SJSA1 (cell line): Measurements from ENCODE around the gene MEX3C. TPM values are rescaled to one million over a fixed set of nuclear protein-coding genes. Genes with fewer than 3 reads are reported as not detected.

Experiments
- DNase-seq, 2 experiments: peaks; one replicate each; pipeline ENCODE4 v3.0.0-alpha.2; 2015 to 2020; ENCODE audit warnings: low spot score in 2 of 2, low read depth in 1 of 2
- H3K27ac ChIP-seq: fragments of 250-450 bp; sonication (Bioruptor Pico); 2 replicates; pipeline ENCODE4 v1.5.1; 2020; ENCODE audit warnings: mild to moderate bottlenecking, moderate library complexity
- H3K27me3 ChIP-seq: fragments of 250-450 bp; sonication (Bioruptor Pico); replicated peaks from 2 replicates; pipeline ENCODE4 v1.5.1; 2020; ENCODE audit warnings: mild to moderate bottlenecking, moderate library complexity
- H3K36me3 ChIP-seq: fragments of 250-450 bp; sonication (Bioruptor Pico); 2 replicates; pipeline ENCODE4 v1.5.1; 2020; ENCODE audit warnings: mild to moderate bottlenecking
- H3K4me1 ChIP-seq: fragments of 250-450 bp; sonication (Bioruptor Pico); replicated peaks from 2 replicates; pipeline ENCODE4 v1.6.1; 2021; ENCODE audit warnings: mild to moderate bottlenecking
- H3K4me3 ChIP-seq: fragments of 250-450 bp; sonication (Bioruptor Pico); 2 replicates; pipeline ENCODE4 v1.5.1; 2020; ENCODE audit warnings: mild to moderate bottlenecking
- H3K9me3 ChIP-seq: fragments of 250-450 bp; sonication (Bioruptor Pico); replicated peaks from 2 replicates; pipeline ENCODE4 v1.5.1; 2020; ENCODE audit warnings: mild to moderate bottlenecking
- total RNA-seq: library from RNA; depleted of rRNA; stranded (reverse); fragments of >200 nt; shearing (Covaris generic); gene quantifications from 2 replicates; pipeline ENCODE4 v1.2.3, GENCODE V29; 2014

MEX3C gene
- total RNA-seq, 1 experiment from 2014 or later: 44.2 TPM

- DNase-seq: no peak
- Histone ChIP-seq H3K27me3 (no peaks in the 10 kb centered on the region), H3K27ac (no peak overlapping the region), H3K9me3 (no peaks in the 10 kb centered on the region), H3K36me3 (no peaks in the 10 kb centered on the region), H3K4me3 (no peak overlapping the region), H3K4me1 (no peaks in the 10 kb centered on the region)
Observed at GRCh38 chr18:51160646-51161045, 36.8 kb downstream of the MEX3C start.

- H3K36me3 ChIP-seq: no peaks in the 10 kb centered on the region
- H3K4me3 ChIP-seq: no peak overlapping the region
- H3K9me3 ChIP-seq: no peaks in the 10 kb centered on the region
- no peak overlapping the region for H3K27ac ChIP-seq
- H3K4me1 ChIP-seq: no peaks in the 10 kb centered on the region
- DNase-seq: no peak
- H3K27me3 ChIP-seq: no peaks in the 10 kb centered on the region
Observed at GRCh38 chr18:51157215-51157614, 40.3 kb downstream of the MEX3C start.

- Histone ChIP-seq H3K9me3 (no peaks in the 10 kb centered on the region), H3K4me1 (no peaks in the 10 kb centered on the region), H3K27ac (no peak overlapping the region), H3K27me3 (no peaks in the 10 kb centered on the region), H3K36me3 (no peaks in the 10 kb centered on the region), H3K4me3 (no peak overlapping the region)
- DNase-seq: no peak
Observed at GRCh38 chr18:51154431-51155063, 42.9 kb downstream of the MEX3C start.

- Histone ChIP-seq H3K27ac (no peak overlapping the region), H3K4me3 (no peak overlapping the region), H3K4me1 (no peaks in the 10 kb centered on the region), H3K27me3 (no peaks in the 10 kb centered on the region), H3K36me3 (no peaks in the 10 kb centered on the region), H3K9me3 (no peaks in the 10 kb centered on the region)
- DNase-seq: no peak
Observed at GRCh38 chr18:51153659-51154371, 43.7 kb downstream of the MEX3C start.

- Histone ChIP-seq H3K4me3 (no peak overlapping the region), H3K27ac (no peak overlapping the region), H3K4me1 (no peaks in the 10 kb centered on the region), H3K36me3 (no peaks in the 10 kb centered on the region), H3K27me3 (no peaks in the 10 kb centered on the region), H3K9me3 (no peaks in the 10 kb centered on the region)
- no peak for DNase-seq
Observed at GRCh38 chr18:51151568-51152511, 45.6 kb downstream of the MEX3C start.

- H3K27me3 ChIP-seq: no peaks in the 10 kb centered on the region
- H3K4me1 ChIP-seq: no peaks in the 10 kb centered on the region
- H3K27ac ChIP-seq: no peak overlapping the region
- no peak overlapping the region for H3K4me3 ChIP-seq
- no peaks in the 10 kb centered on the region for H3K36me3 ChIP-seq
- H3K9me3 ChIP-seq: no peaks in the 10 kb centered on the region
- no peak for DNase-seq
Observed at GRCh38 chr18:51151185-51151567, 46.3 kb downstream of the MEX3C start.

GRCh38 chr18:51150113-51150700 is 47.3 kb downstream of the MEX3C start:
- Histone ChIP-seq H3K27me3 (no peaks in the 10 kb centered on the region), H3K4me1 (no peaks in the 10 kb centered on the region), H3K27ac (no peak overlapping the region), H3K36me3 (no peaks in the 10 kb centered on the region), H3K4me3 (no peak overlapping the region), H3K9me3 (no peaks in the 10 kb centered on the region)
- DNase-seq: no peak

GRCh38 chr18:51149670-51150069 is 47.8 kb downstream of the MEX3C start:
- Histone ChIP-seq H3K9me3 (no peaks in the 10 kb centered on the region), H3K27ac (no peak overlapping the region), H3K4me1 (no peaks in the 10 kb centered on the region), H3K27me3 (no peaks in the 10 kb centered on the region), H3K4me3 (no peak overlapping the region), H3K36me3 (no peaks in the 10 kb centered on the region)
- DNase-seq: no peak

GRCh38 chr18:51146909-51147308 is 50.6 kb downstream of the MEX3C start:
- H3K27me3 ChIP-seq: no peaks in the 10 kb centered on the region
- H3K9me3 ChIP-seq: no peaks in the 10 kb centered on the region
- no peak overlapping the region for H3K27ac ChIP-seq
- no peak overlapping the region for H3K4me3 ChIP-seq
- no peaks in the 10 kb centered on the region for H3K4me1 ChIP-seq
- DNase-seq: no peak
- no peaks in the 10 kb centered on the region for H3K36me3 ChIP-seq

GRCh38 chr18:51138936-51139335 is 58.5 kb downstream of the MEX3C start:
- no peak for DNase-seq
- Histone ChIP-seq H3K4me1 (no peaks in the 10 kb centered on the region), H3K36me3 (no peaks in the 10 kb centered on the region), H3K27ac (no peak overlapping the region), H3K9me3 (no peaks in the 10 kb centered on the region), H3K27me3 (no peaks in the 10 kb centered on the region), H3K4me3 (no peak overlapping the region)

GRCh38 chr18:51137891-51138290 is 59.6 kb downstream of the MEX3C start:
- no peak overlapping the region for H3K27ac ChIP-seq
- no peak for DNase-seq
- no peaks in the 10 kb centered on the region for H3K36me3 ChIP-seq
- H3K4me3 ChIP-seq: no peak overlapping the region
- no peaks in the 10 kb centered on the region for H3K9me3 ChIP-seq
- H3K27me3 ChIP-seq: no peaks in the 10 kb centered on the region
- H3K4me1 ChIP-seq: no peaks in the 10 kb centered on the region

- no peak overlapping the region for H3K4me3 ChIP-seq
- no peaks in the 10 kb centered on the region for H3K9me3 ChIP-seq
- no peaks in the 10 kb centered on the region for H3K36me3 ChIP-seq
- no peaks in the 10 kb centered on the region for H3K27me3 ChIP-seq
- DNase-seq: no peak
- no peaks in the 10 kb centered on the region for H3K4me1 ChIP-seq
- no peak overlapping the region for H3K27ac ChIP-seq
Observed at GRCh38 chr18:51137026-51137729, 60.3 kb downstream of the MEX3C start.

GRCh38 chr18:51135795-51136194 is 61.7 kb downstream of the MEX3C start:
- H3K36me3 ChIP-seq: no peaks in the 10 kb centered on the region
- no peak for DNase-seq
- no peak overlapping the region for H3K27ac ChIP-seq
- no peak overlapping the region for H3K4me3 ChIP-seq
- H3K4me1 ChIP-seq: no peaks in the 10 kb centered on the region
- H3K9me3 ChIP-seq: no peaks in the 10 kb centered on the region
- no peaks in the 10 kb centered on the region for H3K27me3 ChIP-seq
